Panc1 (cell line): ENCODE data around the gene THAP4. TPM values are rescaled to one million over a fixed set of nuclear protein-coding genes. Genes with fewer than 3 reads are reported as not detected.

Source experiments
- ATAC-seq: fragments of 200-7000 bp; cut with Tn5 transposase; 2 replicates; pipeline ENCODE4 v1.9.1; 2020; ENCODE audit warnings: mild to moderate bottlenecking, moderate library complexity
- BruUV-seq: library from RNA; stranded (reverse); fragments of 400-500 nt; replicated peaks from 2 replicates; lab custom pipeline; 2021; lab: Mats Ljungman, UMichigan
- CTCF ChIA-PET: fragments of 300-600 bp; sonication (Branson Sonifier 250); formaldehyde crosslinking; loops from one replicate; lab custom pipeline; 2022; ENCODE audit warnings: antibody characterized with exemption; lab: Charles Lee
- POLR2A ChIA-PET: fragments of 300-600 bp; sonication (Branson Sonifier 250); formaldehyde crosslinking; loops from one replicate; lab custom pipeline; 2022; ENCODE audit warnings: antibody characterized with exemption; lab: Charles Lee
- DNase-seq: peaks from one replicate; pipeline ENCODE4 v3.0.0-alpha.2; 2010; ENCODE audit warnings: low read depth, low spot score
- H3K27ac ChIP-seq: 2 replicates; pipeline ENCODE4 v1.5.1; 2011; ENCODE audit warnings: mild to moderate bottlenecking, low read length, inconsistent platforms
- H3K27me3 ChIP-seq: fragments of 200-500 bp; sonication (Bioruptor generic); 2 replicates; pipeline ENCODE4 v1.6.0; 2014; ENCODE audit warnings: low read length, inconsistent platforms; ENCODE audit not compliant: control insufficient read depth, insufficient read depth
- H3K36me3 ChIP-seq: fragments of 200-500 bp; sonication (Bioruptor generic); 2 replicates; pipeline ENCODE4 v1.5.1; 2014; ENCODE audit warnings: inconsistent platforms, mild to moderate bottlenecking, low read length, moderate library complexity; ENCODE audit not compliant: control insufficient read depth, insufficient read depth
- H3K4me1 ChIP-seq: 2 replicates; pipeline ENCODE4 v1.5.1; 2011; ENCODE audit warnings: inconsistent platforms, mild to moderate bottlenecking, low read length, moderate library complexity; ENCODE audit not compliant: control insufficient read depth, insufficient read depth
- H3K4me3 ChIP-seq, 2 experiments: 2 replicates each; pipeline ENCODE4 v1.5.1; 2011 to 2012; ENCODE audit warnings: low read depth in 2 of 2, low read length in 2 of 2, mild to moderate bottlenecking in 2 of 2, inconsistent platforms in 1 of 2, moderate library complexity in 1 of 2
- H3K9me3 ChIP-seq: fragments of 200-500 bp; sonication (Bioruptor generic); 2 replicates; pipeline ENCODE4 v1.5.1; 2014; ENCODE audit warnings: low read depth, mild to moderate bottlenecking, inconsistent platforms, low read length, moderate library complexity; ENCODE audit not compliant: control insufficient read depth, insufficient read depth
- POLR2AphosphoS5 ChIP-seq: IDR thresholded peaks from 2 replicates; pipeline ENCODE4 v1.6.1; 2012; ENCODE audit warnings: mild to moderate bottlenecking, low read depth, low read length, moderate library complexity
- SIN3A ChIP-seq: IDR thresholded peaks from 2 replicates; pipeline ENCODE4 v1.6.1; 2012; ENCODE audit warnings: low read depth, mild to moderate bottlenecking, low read length, moderate library complexity, borderline replicate concordance; ENCODE audit not compliant: insufficient read depth
- TCF7L2 ChIP-seq: IDR thresholded peaks from 2 replicates; pipeline ENCODE4 v1.6.1; 2011; ENCODE audit warnings: mild to moderate bottlenecking, low read depth, low read length, inconsistent platforms
- in situ Hi-C: cut with HindIII; loops from 2 replicates; pipeline ENCODE4 v1.10.0; 2016; ENCODE audit warnings: low sequenced_read_pairs, low pct_unique_long_range_greater_than_20kb
- intact Hi-C: fragments of 100-400 bp; cut with micrococcal nuclease; formaldehyde crosslinking; loops from one replicate; pipeline ENCODE4 v1.10.0; 2022; ENCODE audit not compliant: unreplicated experiment
- total RNA-seq: library from RNA; stranded (reverse); gene quantifications from one replicate; pipeline ENCODE4 v1.2.1, GENCODE V29; 2021; ENCODE audit not compliant: unreplicated experiment
- TF ChIP-seq, protein P1 (sequence below), 2 experiments: IDR thresholded peaks; 2 replicates each; pipeline ENCODE4 v1.6.1; 2011 to 2012; ENCODE audit warnings: low read depth in 2 of 2, control low read depth in 1 of 2, low read length in 1 of 2, mild to moderate bottlenecking in 1 of 2, moderate library complexity in 1 of 2; ENCODE audit not compliant: insufficient read depth in 1 of 2
- TF ChIP-seq, protein P2 (sequence below): fragments of 450-650 bp; IDR thresholded peaks from 2 replicates; pipeline ENCODE4 v1.5.1; 2017; ENCODE audit warnings: mild to moderate bottlenecking

The THAP4 gene
- total RNA-seq, 1 experiment from 2014 or later: 77.9 TPM

DNA sequence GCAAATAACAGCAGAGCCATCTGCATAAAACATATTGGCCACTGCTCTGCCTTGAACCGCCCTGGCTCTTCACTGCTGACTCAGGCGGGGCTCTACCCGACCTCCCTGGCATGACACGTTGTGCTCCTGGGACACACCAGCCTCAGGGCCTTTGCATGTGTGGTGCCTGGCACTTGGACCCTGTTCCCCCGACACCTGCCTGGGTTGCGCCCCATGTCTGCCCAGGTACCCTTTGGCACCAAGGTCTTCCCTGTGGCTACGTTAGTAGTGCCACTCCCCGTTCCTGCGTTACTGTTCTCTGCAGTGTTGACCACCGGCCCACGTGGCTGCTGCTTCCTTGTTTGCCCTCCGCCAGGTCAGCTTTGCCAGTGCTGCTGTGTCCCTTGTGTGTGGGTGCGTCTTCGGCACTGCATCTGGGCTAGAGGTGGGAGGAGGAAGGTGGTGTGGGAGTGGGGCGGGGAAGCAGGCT, 20.9 kb upstream of the THAP4 start:
- TF ChIP-seq, protein P1, sequence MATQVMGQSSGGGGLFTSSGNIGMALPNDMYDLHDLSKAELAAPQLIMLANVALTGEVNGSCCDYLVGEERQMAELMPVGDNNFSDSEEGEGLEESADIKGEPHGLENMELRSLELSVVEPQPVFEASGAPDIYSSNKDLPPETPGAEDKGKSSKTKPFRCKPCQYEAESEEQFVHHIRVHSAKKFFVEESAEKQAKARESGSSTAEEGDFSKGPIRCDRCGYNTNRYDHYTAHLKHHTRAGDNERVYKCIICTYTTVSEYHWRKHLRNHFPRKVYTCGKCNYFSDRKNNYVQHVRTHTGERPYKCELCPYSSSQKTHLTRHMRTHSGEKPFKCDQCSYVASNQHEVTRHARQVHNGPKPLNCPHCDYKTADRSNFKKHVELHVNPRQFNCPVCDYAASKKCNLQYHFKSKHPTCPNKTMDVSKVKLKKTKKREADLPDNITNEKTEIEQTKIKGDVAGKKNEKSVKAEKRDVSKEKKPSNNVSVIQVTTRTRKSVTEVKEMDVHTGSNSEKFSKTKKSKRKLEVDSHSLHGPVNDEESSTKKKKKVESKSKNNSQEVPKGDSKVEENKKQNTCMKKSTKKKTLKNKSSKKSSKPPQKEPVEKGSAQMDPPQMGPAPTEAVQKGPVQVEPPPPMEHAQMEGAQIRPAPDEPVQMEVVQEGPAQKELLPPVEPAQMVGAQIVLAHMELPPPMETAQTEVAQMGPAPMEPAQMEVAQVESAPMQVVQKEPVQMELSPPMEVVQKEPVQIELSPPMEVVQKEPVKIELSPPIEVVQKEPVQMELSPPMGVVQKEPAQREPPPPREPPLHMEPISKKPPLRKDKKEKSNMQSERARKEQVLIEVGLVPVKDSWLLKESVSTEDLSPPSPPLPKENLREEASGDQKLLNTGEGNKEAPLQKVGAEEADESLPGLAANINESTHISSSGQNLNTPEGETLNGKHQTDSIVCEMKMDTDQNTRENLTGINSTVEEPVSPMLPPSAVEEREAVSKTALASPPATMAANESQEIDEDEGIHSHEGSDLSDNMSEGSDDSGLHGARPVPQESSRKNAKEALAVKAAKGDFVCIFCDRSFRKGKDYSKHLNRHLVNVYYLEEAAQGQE (IDR thresholded peaks at IDR 0.05; ENCODE audit: insufficient read depth in 1 of 2, low read depth in 2 of 2, low read length in 1 of 2): no peak
- no peak for TF ChIP-seq TCF7L2

DNA sequence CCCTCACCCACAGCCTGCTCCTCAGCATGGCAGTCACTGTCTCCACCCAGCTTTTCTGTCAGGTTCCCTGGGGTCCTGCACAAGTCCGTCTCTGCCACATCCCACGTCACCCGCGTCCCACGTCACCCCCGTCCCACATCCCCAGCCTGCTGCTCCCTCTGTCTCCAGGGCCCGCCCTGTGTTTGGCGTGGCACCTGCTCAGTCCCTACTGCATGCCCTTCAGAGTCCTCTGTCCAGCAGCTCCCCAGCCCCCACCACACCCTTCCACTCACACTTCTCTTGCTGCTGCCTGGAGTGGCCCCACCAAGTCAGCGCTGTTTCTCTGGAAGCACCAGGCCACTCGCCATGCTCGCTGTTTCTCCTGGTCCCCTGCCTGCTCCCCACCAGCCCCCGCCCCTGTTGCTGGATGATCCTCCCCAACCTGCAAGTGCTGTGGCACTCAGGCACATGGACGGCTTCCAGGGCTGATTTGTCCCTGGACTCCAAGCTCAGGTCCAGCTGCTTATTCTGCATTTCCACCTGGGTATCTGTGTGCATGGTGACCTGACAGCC, 19.3 kb upstream of the THAP4 start:
- Histone ChIP-seq H3K4me1 (no peaks in the 10 kb centered on the region), H3K27me3 (no peaks in the 10 kb centered on the region), H3K27ac (no peak overlapping the region), H3K9me3 (no peaks in the 10 kb centered on the region), H3K36me3 (peaks cover 3% of the 10 kb centered on the region), H3K4me3 (no peak overlapping the region)
- no peak for DNase-seq
- ChIA-PET CTCF (no interaction called here), POLR2A (no interaction called here)
- TF ChIP-seq, protein P1 (IDR thresholded peaks at IDR 0.05; ENCODE audit: insufficient read depth in 1 of 2, low read depth in 2 of 2, low read length in 1 of 2): no peak
- TF ChIP-seq, protein P2, sequence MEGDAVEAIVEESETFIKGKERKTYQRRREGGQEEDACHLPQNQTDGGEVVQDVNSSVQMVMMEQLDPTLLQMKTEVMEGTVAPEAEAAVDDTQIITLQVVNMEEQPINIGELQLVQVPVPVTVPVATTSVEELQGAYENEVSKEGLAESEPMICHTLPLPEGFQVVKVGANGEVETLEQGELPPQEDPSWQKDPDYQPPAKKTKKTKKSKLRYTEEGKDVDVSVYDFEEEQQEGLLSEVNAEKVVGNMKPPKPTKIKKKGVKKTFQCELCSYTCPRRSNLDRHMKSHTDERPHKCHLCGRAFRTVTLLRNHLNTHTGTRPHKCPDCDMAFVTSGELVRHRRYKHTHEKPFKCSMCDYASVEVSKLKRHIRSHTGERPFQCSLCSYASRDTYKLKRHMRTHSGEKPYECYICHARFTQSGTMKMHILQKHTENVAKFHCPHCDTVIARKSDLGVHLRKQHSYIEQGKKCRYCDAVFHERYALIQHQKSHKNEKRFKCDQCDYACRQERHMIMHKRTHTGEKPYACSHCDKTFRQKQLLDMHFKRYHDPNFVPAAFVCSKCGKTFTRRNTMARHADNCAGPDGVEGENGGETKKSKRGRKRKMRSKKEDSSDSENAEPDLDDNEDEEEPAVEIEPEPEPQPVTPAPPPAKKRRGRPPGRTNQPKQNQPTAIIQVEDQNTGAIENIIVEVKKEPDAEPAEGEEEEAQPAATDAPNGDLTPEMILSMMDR: no peak
- no peak for TF ChIP-seq POLR2AphosphoS5
- TF ChIP-seq SIN3A: no peak
- no peak for TF ChIP-seq TCF7L2
- in situ Hi-C loops: no loop called here
- intact Hi-C loops: no loop called here
- no peak for ATAC-seq
- no TSS peak for BruUV-seq

More for the DNA sequence above, 20.9 kb upstream of the THAP4 start:
- no TSS peak for BruUV-seq
- ChIA-PET POLR2A (interaction anchor here (0.6 kb wide), 1 partner anchor 431 kb away, joined by 4 read pairs; no protein-coding TSS in a partner anchor), CTCF (no interaction called here)
- ATAC-seq: no peak
- no peak overlapping the region for H3K4me3 ChIP-seq
- peaks cover 3% of the 10 kb centered on the region for H3K36me3 ChIP-seq
- no peaks in the 10 kb centered on the region for H3K9me3 ChIP-seq
- no peaks in the 10 kb centered on the region for H3K27me3 ChIP-seq
- DNase-seq: no peak
- H3K4me1 ChIP-seq: no peaks in the 10 kb centered on the region
- intact Hi-C loops (no loop called here), in situ Hi-C loops (no loop called here)
- no peak overlapping the region for H3K27ac ChIP-seq
